ENCODE data around the gene ATG4B. TPM values are rescaled to one million over a fixed set of nuclear protein-coding genes. Genes with fewer than 3 reads are reported as not detected.

The ATG4B gene
- total and polyA plus RNA-seq, 2 of the 8 experiments (the other 6 are each of a cell fraction or from before 2014, with no cell fraction given), result 103 to 155 TPM

GRCh38 chr2:241652722-241653121, 15.2 kb downstream of the ATG4B start:
- FAIRE-seq, result no peak

More at GRCh38 chr2:241652722-241653121, 15.2 kb downstream of the ATG4B start:
- Histone ChIP-seq H3K18ac (ENCODE audit: extremely low read depth, low read length) (no peak overlapping the region), H3K36me3 (ENCODE audit: control insufficient read depth in 2 of 4, insufficient read depth in 4 of 4, low read length in 3 of 4) (peaks cover 5 to 40% (median 24%) of the 10 kb centered on the region in 4 experiments; a peak in 7 of 8 replicates), H3K27ac (ENCODE audit: low read depth, low read length) (no peak overlapping the region), H3K4ac (replicated peaks; ENCODE audit: insufficient read length, low read depth, low read length) (no peak overlapping the region), H2BK20ac (ENCODE audit: low read length) (no peak overlapping the region), H3K27me3 (replicated peaks in 1 of 4; ENCODE audit: control insufficient read depth in 3 of 4, extremely low read depth in 1 of 4, insufficient read depth in 3 of 4, low read length in 3 of 4) (no peaks in the 10 kb centered on the region), H4K5ac (ENCODE audit: insufficient read length, low read depth, low read length) (no peak overlapping the region), H3K4me1 (replicated peaks in 1 of 4; ENCODE audit: control insufficient read depth in 3 of 4, insufficient read depth in 4 of 4, low read length in 3 of 4) (peaks cover 2 to 11% (median 4%) of the 10 kb centered on the region in 4 experiments), H3K4me3 (ENCODE audit: extremely low read depth in 1 of 4, insufficient read depth in 2 of 4, low read depth in 3 of 4, low read length in 4 of 4) (no peak overlapping the region), H3K23ac (ENCODE audit: insufficient read length) (no peak overlapping the region), H3K9me3 (ENCODE audit: insufficient read depth in 2 of 2, low read depth in 1 of 2, low read length in 1 of 2) (no peaks in the 10 kb centered on the region), H3K79me1 (ENCODE audit: low read depth, low read length) (peaks cover 10% of the 10 kb centered on the region), H3K79me2 (ENCODE audit: control insufficient read depth in 1 of 2, insufficient read depth in 2 of 2, low read length in 2 of 2) (peaks cover 6 to 39% of the 10 kb centered on the region in 2 experiments; a peak in 3 of 4 replicates), H3K56ac (replicated peaks; ENCODE audit: insufficient read length, low read depth, low read length) (no peak overlapping the region), H3K23me2 (ENCODE audit: low read depth, low read length) (no peaks in the 10 kb centered on the region), H3K14ac (ENCODE audit: insufficient read length) (no peak overlapping the region), H2BK15ac (ENCODE audit: low read length) (no peak overlapping the region), H4K20me1 (replicated peaks in 1 of 2; ENCODE audit: control insufficient read depth in 1 of 2, insufficient read depth in 2 of 2, low read length in 2 of 2) (peaks cover 23 to 24% of the 10 kb centered on the region in 2 experiments), H4K91ac (replicated peaks; ENCODE audit: insufficient read length, low read length) (no peak overlapping the region), H2BK5ac (ENCODE audit: low read depth, low read length) (no peak overlapping the region), H2BK120ac (replicated peaks; ENCODE audit: low read depth, low read length) (no peak overlapping the region), H3K4me2 (ENCODE audit: insufficient read depth in 1 of 2, low read depth in 2 of 2, low read length in 2 of 2) (no peak overlapping the region), H2BK12ac (ENCODE audit: low read depth, low read length) (no peak overlapping the region), H4K8ac (ENCODE audit: extremely low read depth, insufficient read depth, low read length) (no peak overlapping the region), H3K9ac (replicated peaks in 1 of 4; ENCODE audit: extremely low read depth in 1 of 4, low read depth in 3 of 4, low read length in 3 of 4) (no peak overlapping the region), H2AK5ac (ENCODE audit: low read depth, low read length) (no peak overlapping the region), H2AFZ (ENCODE audit: low read length) (no peak overlapping the region)
- WGBS, 2 experiments (ENCODE audit: extremely low coverage in 1 of 2, insufficient coverage in 1 of 2, insufficient read length in 1 of 2, insufficient replicate concordance in 2 of 2, low coverage in 1 of 2, low lambda C conversion rate in 2 of 2, missing lambda C conversion rate in 1 of 2), result 90% methylated on average over 9 of the region's 9 CpGs; no CpG with 5 or more reads in 1 of the 2 experiments
- POLR2A ChIA-PET (ENCODE audit: partially characterized antibody), result no interaction called here
- no peak for DNase-seq (ENCODE audit: low read depth in 1 of 2, low spot score in 2 of 2)
- CTCF ChIA-PET (ENCODE audit: partially characterized antibody), result interaction anchor here (0.6 kb wide), 1 partner anchor 10 kb away, joined by 3 read pairs; no protein-coding TSS in a partner anchor
- TF ChIP-seq TCF12 (IDR thresholded peaks at IDR 0.05; ENCODE audit: low read depth, low read length) (no peak), RAD21 (IDR thresholded peaks at IDR 0.05 in 1 of 2, conservative IDR thresholded peaks at IDR 0.05 in 1 of 2; ENCODE audit: low read depth in 2 of 2, low read length in 2 of 2) (no peak), SP4 (IDR thresholded peaks at IDR 0.05; ENCODE audit: low read length) (no peak), TAF7 (optimal IDR thresholded peaks at IDR 0.05; ENCODE audit: borderline replicate concordance, low read depth, low read length) (no peak), POLR2A (IDR thresholded peaks at IDR 0.05; ENCODE audit: control extremely low read depth in 1 of 2, low read depth in 2 of 2, low read length in 2 of 2) (no peak), CTBP2 (IDR thresholded peaks at IDR 0.05; ENCODE audit: borderline replicate concordance, insufficient read depth, insufficient read length, low read length) (no peak), KDM4A (IDR thresholded peaks at IDR 0.05; ENCODE audit: low read depth, low read length, severe bottlenecking) (no peak), EGR1 (IDR thresholded peaks at IDR 0.05; ENCODE audit: borderline replicate concordance, low read depth, low read length) (no peak), CTCF (IDR thresholded peaks at IDR 0.05; ENCODE audit: control extremely low read depth in 1 of 3, insufficient read depth in 1 of 3, low read depth in 1 of 3, low read length in 3 of 3) (no peak)

Data from H1 (cell line).